SK-N-SH treated with all-trans-retinoic acid at 6 μM for 48 hours (cell line): ENCODE results near the gene FH.

ENCODE experiments used
- ARNTL ChIP-seq: fragments of 450-650 bp; formaldehyde crosslinking; IDR thresholded peaks from 2 replicates; pipeline ENCODE4 v1.5.0; 2020; ENCODE audit warnings: low read depth, mild to moderate bottlenecking, moderate library complexity, borderline replicate concordance
- ESRRG ChIP-seq: fragments of 250-450 bp; sonication (Bioruptor Pico); IDR thresholded peaks from 2 replicates; pipeline ENCODE4 v1.6.1; 2021; ENCODE audit warnings: mild to moderate bottlenecking
- GLIS3 ChIP-seq: fragments of 250-450 bp; sonication (Bioruptor Pico); IDR thresholded peaks from 2 replicates; pipeline ENCODE4 v1.5.0; 2020; ENCODE audit warnings: mild to moderate bottlenecking, moderate library complexity
- OSR1 ChIP-seq: fragments of 250-450 bp; sonication (Bioruptor Pico); IDR thresholded peaks from 2 replicates; pipeline ENCODE4 v1.8.0; 2022; ENCODE audit warnings: moderate library complexity, mild to moderate bottlenecking, inconsistent platforms
- PATZ1 ChIP-seq: fragments of 250-450 bp; sonication (Bioruptor Pico); IDR thresholded peaks from 2 replicates; pipeline ENCODE4 v1.8.0; 2020; ENCODE audit warnings: mild to moderate bottlenecking, moderate library complexity, borderline replicate concordance
- PPARA ChIP-seq: fragments of 250-450 bp; sonication (Bioruptor Pico); IDR thresholded peaks from 2 replicates; pipeline ENCODE4 v1.5.0; 2020; ENCODE audit warnings: mild to moderate bottlenecking, borderline replicate concordance
- RARB ChIP-seq: fragments of 250-450 bp; sonication (Bioruptor Pico); IDR thresholded peaks from 2 replicates; pipeline ENCODE4 v1.8.0; 2021; ENCODE audit warnings: mild to moderate bottlenecking, moderate library complexity
- TCF4 ChIP-seq: fragments of 250-450 bp; sonication (Bioruptor Pico); IDR thresholded peaks from 2 replicates; pipeline ENCODE4 v1.8.0; 2021; ENCODE audit warnings: mild to moderate bottlenecking, moderate library complexity, borderline replicate concordance
- TOX ChIP-seq: fragments of 250-450 bp; sonication (Bioruptor Pico); IDR thresholded peaks from 2 replicates; pipeline ENCODE4 v1.8.0; 2021; ENCODE audit warnings: mild to moderate bottlenecking, moderate library complexity, borderline replicate concordance
- ZC3H10 ChIP-seq: fragments of 250-450 bp; sonication (Bioruptor Pico); IDR thresholded peaks from 2 replicates; pipeline ENCODE4 v1.5.1; 2021; ENCODE audit warnings: mild to moderate bottlenecking, moderate library complexity
- ZFP3 ChIP-seq: fragments of 250-450 bp; sonication (Bioruptor Pico); IDR thresholded peaks from 2 replicates; pipeline ENCODE4 v1.5.0; 2020; ENCODE audit warnings: mild to moderate bottlenecking, moderate library complexity
- ZFP30 ChIP-seq: fragments of 450-650 bp; formaldehyde crosslinking; IDR thresholded peaks from 2 replicates; pipeline ENCODE4 v1.5.0; 2022; ENCODE audit warnings: mild to moderate bottlenecking, moderate library complexity
- ZNF70 ChIP-seq: fragments of 450-650 bp; formaldehyde crosslinking; IDR thresholded peaks from 2 replicates; pipeline ENCODE4 v1.5.0; 2020; ENCODE audit warnings: mild to moderate bottlenecking, moderate library complexity
- ZNF8 ChIP-seq: fragments of 450-650 bp; formaldehyde crosslinking; IDR thresholded peaks from 2 replicates; pipeline ENCODE4 v1.5.0; 2020; ENCODE audit warnings: mild to moderate bottlenecking, moderate library complexity

- TF ChIP-seq ZFP30 (CRISPR knock-in tag) (no peak), ZC3H10 (CRISPR knock-in tag) (no peak), PPARA (CRISPR knock-in tag) (no peak), TCF4 (no peak), PATZ1 (CRISPR knock-in tag) (no peak), GLIS3 (CRISPR knock-in tag) (no peak), OSR1 (CRISPR knock-in tag) (no peak), TOX (no peak), ZNF8 (no peak), ARNTL (no peak), ZNF70 (CRISPR knock-in tag) (no peak), ZFP3 (CRISPR knock-in tag) (no peak), ESRRG (no peak), RARB (CRISPR knock-in tag) (no peak)
Observed at GRCh38 chr1:241525026-241525425, 5.5 kb upstream of the FH start.
